UCSD-AML1 (cell line): ENCODE results near the gene ANKRD28.

ENCODE experiments used
- DNase-seq: peaks from one replicate; lab custom pipeline; 2025; ENCODE audit not compliant: unreplicated experiment; lab: John Stamatoyannopoulos, UW

ANKRD28 gene

DNA sequence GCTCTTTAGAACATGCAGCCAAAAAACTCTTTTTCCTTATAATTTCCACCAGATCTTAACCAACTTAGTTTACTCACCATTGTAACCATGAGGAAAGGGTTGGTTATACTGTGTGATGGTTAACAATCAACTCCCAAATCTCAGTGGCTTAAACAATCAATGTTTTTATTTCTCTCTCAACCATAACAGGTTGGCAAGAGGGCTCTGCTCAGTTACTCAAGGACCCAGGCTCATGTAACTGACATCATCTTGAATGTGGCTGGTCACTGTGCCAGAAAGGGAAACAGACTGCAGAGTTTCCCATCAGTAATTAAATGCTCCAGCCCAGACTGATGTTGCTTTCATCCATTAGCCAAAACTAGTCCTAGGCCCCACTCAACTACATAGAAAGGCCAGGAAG lies 69.0 kb downstream of the ANKRD28 start:
- no peak for DNase-seq

- no peak for DNase-seq
Measured at GRCh38 chr3:15726881-15727280, 70.9 kb downstream of the ANKRD28 start.

- no peak for DNase-seq
Measured at GRCh38 chr3:15726043-15726442, 71.7 kb downstream of the ANKRD28 start.

DNA sequence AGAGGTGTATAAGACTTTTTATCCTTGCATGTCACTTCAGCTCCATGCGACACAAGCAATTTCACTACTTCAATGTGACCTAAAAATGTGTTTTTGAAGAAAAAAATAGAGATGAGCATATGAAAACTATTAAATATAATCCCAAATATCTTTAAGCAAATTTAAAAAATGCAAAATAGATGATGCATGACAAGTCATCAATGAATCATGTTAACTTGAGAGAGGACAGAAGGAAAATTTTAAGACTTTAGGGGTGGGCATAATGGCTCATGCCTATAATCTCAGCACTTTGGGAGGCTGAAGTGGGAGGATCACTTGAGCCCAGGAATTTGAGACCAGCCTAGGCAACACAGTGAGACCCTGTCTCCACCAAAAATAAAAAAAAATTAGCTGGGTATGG lies 73.3 kb downstream of the ANKRD28 start:
- no peak for DNase-seq

GRCh38 chr3:15723624-15723884 lies 74.2 kb downstream of the ANKRD28 start:
- no peak for DNase-seq

DNA sequence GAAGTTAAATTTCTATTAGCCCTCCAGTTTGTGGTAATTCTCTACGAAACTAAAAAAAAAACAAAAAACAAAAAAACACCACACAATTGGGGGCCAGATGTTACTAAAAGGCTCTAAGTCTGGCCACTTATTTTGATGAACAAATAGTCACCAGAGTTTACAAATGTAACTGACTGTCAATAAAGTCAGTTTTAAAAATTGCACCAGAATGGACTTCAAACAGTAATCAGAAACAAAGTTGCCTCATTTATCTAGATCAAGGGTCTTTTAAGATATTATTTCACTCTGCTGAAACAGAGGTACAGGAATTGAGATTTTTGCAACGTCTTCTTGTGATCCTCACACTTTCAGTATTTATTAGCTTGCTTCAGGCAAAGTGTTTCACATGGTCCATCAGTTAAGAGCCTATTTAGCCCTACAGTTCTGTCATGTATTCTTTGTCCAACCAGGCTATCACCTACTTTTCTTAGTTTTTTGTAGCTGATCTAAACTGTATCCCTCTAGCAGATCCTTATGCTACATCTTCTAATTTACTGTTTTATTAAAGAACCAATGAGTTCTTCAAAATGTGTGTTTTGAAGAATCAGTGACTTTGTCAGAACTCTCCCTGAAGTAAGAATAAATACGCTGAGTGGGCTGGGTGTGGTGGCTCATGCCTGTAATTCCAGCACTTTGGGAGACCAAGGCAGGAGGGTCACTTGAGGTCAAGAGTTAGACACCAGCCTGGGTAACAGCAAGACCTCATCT lies 74.7 kb downstream of the ANKRD28 start:
- DNase-seq, result no peak

- DNase-seq, result no peak
Measured at GRCh38 chr3:15716178-15716577, 81.6 kb downstream of the ANKRD28 start.

DNA sequence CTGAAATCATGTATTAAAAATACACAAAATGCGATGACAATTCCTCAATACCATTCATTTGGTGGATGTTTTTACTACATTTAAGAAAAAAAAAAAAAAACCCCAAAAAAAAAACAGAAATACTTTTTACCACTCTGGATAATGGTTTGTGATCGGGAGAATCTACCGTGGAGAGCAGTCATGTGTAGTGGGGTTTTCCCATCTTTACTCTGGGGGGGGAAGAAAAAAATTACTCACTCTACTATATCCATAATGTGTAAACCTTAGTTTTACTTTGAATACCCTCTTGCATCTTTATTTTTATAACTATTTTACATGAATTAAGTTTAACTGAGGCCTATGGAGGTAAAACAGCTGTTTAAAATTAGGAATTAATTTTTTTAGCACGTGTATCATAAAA lies 83.3 kb downstream of the ANKRD28 start:
- DNase-seq, result no peak

- no peak for DNase-seq
Measured at GRCh38 chr3:15713364-15713763, 84.4 kb downstream of the ANKRD28 start.

- DNase-seq, result no peak
Measured at GRCh38 chr3:15711281-15711680, 86.5 kb downstream of the ANKRD28 start.

DNA sequence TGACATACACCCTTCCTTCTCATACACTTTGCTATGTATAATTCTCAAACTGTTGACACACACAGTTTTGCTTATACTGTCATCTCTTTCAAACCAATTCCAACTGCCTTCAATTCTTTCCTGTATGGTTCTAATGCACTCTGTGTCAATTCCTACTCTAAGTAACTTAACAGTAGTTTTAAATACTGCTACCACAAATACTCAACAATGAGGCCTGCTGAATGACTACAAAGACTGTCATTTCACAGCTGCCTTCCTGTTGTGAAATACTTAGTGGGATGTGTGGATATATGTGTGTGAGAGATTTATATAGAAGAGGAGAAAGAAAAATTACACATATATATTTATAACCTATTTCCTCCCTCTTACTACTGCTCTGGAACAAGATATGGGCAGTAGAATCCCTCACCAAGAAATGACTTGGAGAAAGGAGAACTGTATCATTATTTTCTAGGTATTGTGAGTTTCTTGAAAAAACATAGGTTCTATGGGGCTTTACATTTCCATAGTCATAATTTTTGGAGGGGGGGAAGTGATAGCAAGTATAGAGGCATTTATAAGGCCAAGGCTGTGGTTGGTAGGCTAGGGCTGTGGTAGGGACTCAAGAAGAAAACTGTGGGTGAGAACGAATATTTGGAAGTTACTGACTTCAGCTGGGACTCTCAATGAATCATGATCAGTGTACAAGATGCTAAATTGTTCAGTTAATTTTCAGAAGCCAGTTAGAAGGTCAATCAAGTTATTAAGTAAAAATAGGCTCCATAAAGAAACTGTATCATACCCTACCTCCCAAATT lies 88.7 kb downstream of the ANKRD28 start:
- no peak for DNase-seq

DNA sequence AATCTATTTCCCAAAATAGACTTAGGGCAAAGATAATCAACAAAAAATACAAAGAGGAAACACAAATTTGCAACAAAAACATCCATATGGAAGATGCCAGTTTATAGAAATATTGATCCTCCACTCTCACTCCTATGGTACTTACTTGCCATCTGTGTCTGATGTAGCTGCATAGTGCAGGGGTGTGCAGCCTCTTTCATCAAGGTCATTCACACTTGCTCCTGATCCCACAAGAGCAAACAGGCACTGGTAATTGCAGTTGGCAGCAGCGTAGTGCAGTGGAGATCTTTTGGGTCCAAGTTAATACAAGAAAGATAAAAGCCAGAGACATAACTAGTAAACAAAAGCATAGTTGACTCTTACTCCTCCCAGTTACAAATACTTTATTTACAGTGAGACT lies 90.0 kb downstream of the ANKRD28 start:
- DNase-seq, result no peak

DNA sequence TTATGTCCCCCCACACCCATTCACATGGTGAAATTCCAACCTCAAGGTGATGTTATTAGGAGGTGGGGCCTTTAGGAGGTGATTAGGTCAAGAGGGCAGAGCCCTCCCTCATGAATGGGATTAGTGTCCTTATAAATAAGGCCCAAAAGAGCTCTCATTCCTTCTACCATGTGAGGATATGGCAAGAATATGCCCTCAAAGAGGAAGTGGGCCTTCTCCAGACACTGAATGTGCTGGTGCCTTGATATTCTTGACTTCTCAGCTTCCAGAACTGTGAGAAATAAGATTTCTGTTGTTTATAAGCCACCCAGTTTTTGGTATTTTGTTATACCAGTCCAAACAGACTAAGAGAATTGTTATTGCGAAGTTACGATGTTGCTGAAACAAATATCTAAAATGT lies 94.4 kb downstream of the ANKRD28 start:
- no peak for DNase-seq

- DNase-seq, result no peak
Measured at GRCh38 chr3:15694628-15695027, 103.2 kb downstream of the ANKRD28 start.

- DNase-seq, result no peak
Measured at GRCh38 chr3:15693355-15693754, 104.4 kb downstream of the ANKRD28 start.

GRCh38 chr3:15690748-15691147 lies 107.0 kb downstream of the ANKRD28 start:
- no peak for DNase-seq

GRCh38 chr3:15690230-15690629 lies 107.5 kb downstream of the ANKRD28 start:
- no peak for DNase-seq

DNA sequence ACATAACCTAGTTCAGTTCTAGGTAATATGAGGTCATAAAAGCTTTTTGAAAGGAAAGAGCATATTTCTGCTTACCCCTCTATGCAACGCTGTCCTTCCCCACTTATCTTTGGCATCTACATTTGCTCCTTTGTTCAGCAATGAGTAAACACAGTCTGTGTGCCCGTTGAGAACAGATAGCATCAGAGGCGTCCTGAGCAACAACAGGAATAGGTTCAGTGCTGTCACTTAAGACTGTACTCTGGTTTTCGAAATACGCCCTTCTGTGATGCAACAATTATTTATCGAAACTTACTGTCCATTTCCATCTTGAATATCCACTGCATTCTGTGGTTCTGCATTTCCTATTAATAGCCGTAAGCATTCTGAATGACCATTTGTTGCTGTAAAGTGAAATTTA lies 111.9 kb downstream of the ANKRD28 start:
- DNase-seq, result no peak

GRCh38 chr3:15683253-15683652 lies 114.5 kb downstream of the ANKRD28 start:
- no peak for DNase-seq

GRCh38 chr3:15682561-15683185 lies 115.1 kb downstream of the ANKRD28 start:
- DNase-seq, result no peak

GRCh38 chr3:15681668-15682067 lies 116.1 kb downstream of the ANKRD28 start:
- DNase-seq, result no peak

GRCh38 chr3:15679306-15679705 lies 118.5 kb downstream of the ANKRD28 start:
- DNase-seq, result no peak
